NCI-H128 (cell line): ENCODE data around the gene ALX1.
"Not testable (repeated sequence)": the region's sequence is repeated elsewhere in the genome, so short reads cannot be mapped to it uniquely, and the experiment has no call there.

Experiments
- DNase-seq: peaks from one replicate; lab custom pipeline; 2025; ENCODE audit not compliant: unreplicated experiment; lab: John Stamatoyannopoulos, UW

The ALX1 gene

GRCh38 chr12:85299053-85299452, 19.0 kb downstream of the ALX1 start:
- DNase-seq: no peak

GRCh38 chr12:85301051-85301450, 21.0 kb downstream of the ALX1 start:
- no peak for DNase-seq

- no peak for DNase-seq
Measured at GRCh38 chr12:85308374-85308773, 28.4 kb downstream of the ALX1 start.

- DNase-seq: no peak
Measured at GRCh38 chr12:85309125-85309566, 29.1 kb downstream of the ALX1 start.

GRCh38 chr12:85310025-85310424, 30.0 kb downstream of the ALX1 start:
- no peak for DNase-seq

- DNase-seq: no peak
Measured at GRCh38 chr12:85310456-85311076, 30.5 kb downstream of the ALX1 start.

- DNase-seq: not testable (repeated sequence)
Measured at GRCh38 chr12:85317866-85318636, 38.0 kb downstream of the ALX1 start.

GRCh38 chr12:85322715-85323114, 42.7 kb downstream of the ALX1 start:
- no peak for DNase-seq

GRCh38 chr12:85325442-85325841, 45.4 kb downstream of the ALX1 start:
- no peak for DNase-seq

- DNase-seq: no peak
Measured at GRCh38 chr12:85329913-85330312, 49.9 kb downstream of the ALX1 start.

GRCh38 chr12:85348779-85349178, 68.8 kb downstream of the ALX1 start:
- no peak for DNase-seq

GRCh38 chr12:85350356-85350755, 70.3 kb downstream of the ALX1 start:
- no peak for DNase-seq
